ENCODE measurements around the gene PPP2R2D. TPM values are rescaled to one million over a fixed set of nuclear protein-coding genes. Genes with fewer than 3 reads are reported as not detected.

Gene PPP2R2D
- total RNA-seq, 1 donor from 2014 or later = 34.2 TPM

DNA sequence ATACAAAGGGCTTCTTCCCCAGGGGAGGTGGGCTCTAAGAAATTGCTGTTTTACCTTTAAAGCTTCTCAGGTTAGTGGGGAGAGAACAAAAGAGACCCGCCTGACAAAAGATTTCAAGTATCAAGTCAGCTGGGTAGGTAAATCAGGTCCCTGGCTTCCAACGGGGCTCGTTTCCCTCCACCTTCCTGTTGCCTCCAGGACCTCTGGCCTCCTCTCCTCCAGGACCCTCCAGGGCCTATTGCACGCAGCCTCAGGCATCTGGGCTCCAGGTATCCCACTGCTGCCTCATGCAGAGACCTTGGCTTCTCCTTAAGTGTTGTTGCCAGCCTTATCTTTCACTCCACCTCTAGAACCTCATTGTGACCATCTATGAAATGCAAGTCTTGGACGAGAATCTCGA, 78.0 kb downstream of the PPP2R2D start:
- Histone ChIP-seq H3K4me3 (ENCODE audit: low read depth, low read length) (no peak overlapping the region), H3K27me3 (ENCODE audit: control insufficient read depth, insufficient read depth, low read length) (no peaks in the 10 kb centered on the region), H3K36me3 (ENCODE audit: control insufficient read depth, insufficient read depth, low read length) (peaks cover 9% of the 10 kb centered on the region)
- FAIRE-seq = no peak
- TF ChIP-seq, protein P1, sequence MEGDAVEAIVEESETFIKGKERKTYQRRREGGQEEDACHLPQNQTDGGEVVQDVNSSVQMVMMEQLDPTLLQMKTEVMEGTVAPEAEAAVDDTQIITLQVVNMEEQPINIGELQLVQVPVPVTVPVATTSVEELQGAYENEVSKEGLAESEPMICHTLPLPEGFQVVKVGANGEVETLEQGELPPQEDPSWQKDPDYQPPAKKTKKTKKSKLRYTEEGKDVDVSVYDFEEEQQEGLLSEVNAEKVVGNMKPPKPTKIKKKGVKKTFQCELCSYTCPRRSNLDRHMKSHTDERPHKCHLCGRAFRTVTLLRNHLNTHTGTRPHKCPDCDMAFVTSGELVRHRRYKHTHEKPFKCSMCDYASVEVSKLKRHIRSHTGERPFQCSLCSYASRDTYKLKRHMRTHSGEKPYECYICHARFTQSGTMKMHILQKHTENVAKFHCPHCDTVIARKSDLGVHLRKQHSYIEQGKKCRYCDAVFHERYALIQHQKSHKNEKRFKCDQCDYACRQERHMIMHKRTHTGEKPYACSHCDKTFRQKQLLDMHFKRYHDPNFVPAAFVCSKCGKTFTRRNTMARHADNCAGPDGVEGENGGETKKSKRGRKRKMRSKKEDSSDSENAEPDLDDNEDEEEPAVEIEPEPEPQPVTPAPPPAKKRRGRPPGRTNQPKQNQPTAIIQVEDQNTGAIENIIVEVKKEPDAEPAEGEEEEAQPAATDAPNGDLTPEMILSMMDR (IDR thresholded peaks at IDR 0.05; ENCODE audit: insufficient read depth, low read length, severe bottlenecking) = no peak
- no peak for DNase-seq (ENCODE audit: low read depth)

DNA sequence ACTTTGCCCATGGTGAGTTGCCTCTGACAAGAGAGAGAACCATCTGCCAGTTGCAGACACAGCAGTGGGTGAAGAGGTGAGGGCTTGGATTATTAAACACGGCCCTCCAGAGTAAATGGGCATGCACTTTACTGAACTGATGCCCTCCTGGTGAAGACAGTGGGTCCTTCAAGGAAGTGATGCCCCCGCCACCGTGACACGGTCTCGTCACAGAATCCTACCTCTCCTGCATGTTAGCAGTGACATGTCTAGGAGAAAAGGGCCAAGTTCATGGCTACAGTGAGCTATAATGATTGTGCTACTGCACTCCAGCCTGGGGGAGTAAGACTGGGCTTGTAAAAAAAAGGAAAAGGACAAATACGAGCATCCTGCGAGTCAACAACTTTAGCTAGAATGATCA, 78.5 kb downstream of the PPP2R2D start:
- TF ChIP-seq, protein P1 (IDR thresholded peaks at IDR 0.05; ENCODE audit: insufficient read depth, low read length, severe bottlenecking) = no peak
- H3K27me3 ChIP-seq (ENCODE audit: control insufficient read depth, insufficient read depth, low read length) = no peaks in the 10 kb centered on the region
- peak; percentile 66 for FAIRE-seq
- peaks cover 9% of the 10 kb centered on the region for H3K36me3 ChIP-seq (ENCODE audit: control insufficient read depth, insufficient read depth, low read length)
- no peak for DNase-seq (ENCODE audit: low read depth)
- peak overlapping the region; percentile 87 for H3K4me3 ChIP-seq (ENCODE audit: low read depth, low read length)

DNA sequence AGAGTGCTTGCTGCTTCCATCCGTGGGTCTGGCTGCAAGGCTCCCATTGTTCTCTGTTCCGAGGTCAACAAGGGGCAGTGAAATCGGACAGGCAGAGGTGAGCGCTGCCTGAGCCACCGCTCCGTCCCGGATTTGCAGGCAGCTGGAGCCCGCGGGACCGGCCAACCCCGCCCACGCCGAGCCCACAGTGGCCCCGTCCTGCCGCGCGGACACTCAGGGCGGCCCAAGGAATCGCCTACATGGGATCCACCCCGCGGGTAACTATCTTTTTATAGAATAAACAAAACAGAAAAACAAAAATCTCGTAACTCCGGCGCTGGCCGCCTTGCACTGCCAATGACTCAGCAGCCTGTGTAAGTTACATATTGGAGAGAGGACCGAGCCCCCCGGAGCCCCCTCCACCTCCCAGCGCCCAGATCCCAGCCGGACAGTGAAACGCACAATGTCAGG, 79.0 kb downstream of the PPP2R2D start:
- Histone ChIP-seq H3K27me3 (ENCODE audit: control insufficient read depth, insufficient read depth, low read length) (no peaks in the 10 kb centered on the region), H3K4me3 (ENCODE audit: low read depth, low read length) (peak overlapping the region; percentile 87), H3K36me3 (ENCODE audit: control insufficient read depth, insufficient read depth, low read length) (peaks cover 9% of the 10 kb centered on the region)
- FAIRE-seq (no peak), DNase-seq (ENCODE audit: low read depth) (no peak)
- TF ChIP-seq, protein P1 (IDR thresholded peaks at IDR 0.05; ENCODE audit: insufficient read depth, low read length, severe bottlenecking) = no peak

DNA sequence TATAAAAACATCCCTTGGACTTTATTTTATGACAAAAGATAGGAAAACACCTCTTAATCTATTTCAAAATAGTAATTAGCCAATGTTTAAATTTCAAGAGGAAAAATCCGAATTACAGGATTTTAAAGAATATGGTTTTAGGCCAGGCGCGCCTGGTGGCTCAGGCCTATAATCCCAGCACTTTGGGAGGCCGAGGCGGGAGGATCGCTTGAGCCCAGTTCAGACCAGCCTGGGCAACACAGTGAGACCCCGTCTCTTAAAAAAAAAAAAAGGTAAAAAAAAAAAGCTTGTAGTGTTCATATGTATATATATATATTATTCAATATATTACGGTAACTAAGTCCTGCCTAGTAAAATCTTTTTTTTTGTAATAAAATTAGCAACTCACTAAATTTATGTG, 79.5 kb downstream of the PPP2R2D start:
- FAIRE-seq (no peak), DNase-seq (ENCODE audit: low read depth) (no peak)
- H3K36me3 ChIP-seq (ENCODE audit: control insufficient read depth, insufficient read depth, low read length) = peaks cover 9% of the 10 kb centered on the region
- TF ChIP-seq, protein P1 (IDR thresholded peaks at IDR 0.05; ENCODE audit: insufficient read depth, low read length, severe bottlenecking) = no peak
- no peaks in the 10 kb centered on the region for H3K27me3 ChIP-seq (ENCODE audit: control insufficient read depth, insufficient read depth, low read length)
- H3K4me3 ChIP-seq (ENCODE audit: low read depth, low read length) = peak overlapping the region; percentile 87

DNA sequence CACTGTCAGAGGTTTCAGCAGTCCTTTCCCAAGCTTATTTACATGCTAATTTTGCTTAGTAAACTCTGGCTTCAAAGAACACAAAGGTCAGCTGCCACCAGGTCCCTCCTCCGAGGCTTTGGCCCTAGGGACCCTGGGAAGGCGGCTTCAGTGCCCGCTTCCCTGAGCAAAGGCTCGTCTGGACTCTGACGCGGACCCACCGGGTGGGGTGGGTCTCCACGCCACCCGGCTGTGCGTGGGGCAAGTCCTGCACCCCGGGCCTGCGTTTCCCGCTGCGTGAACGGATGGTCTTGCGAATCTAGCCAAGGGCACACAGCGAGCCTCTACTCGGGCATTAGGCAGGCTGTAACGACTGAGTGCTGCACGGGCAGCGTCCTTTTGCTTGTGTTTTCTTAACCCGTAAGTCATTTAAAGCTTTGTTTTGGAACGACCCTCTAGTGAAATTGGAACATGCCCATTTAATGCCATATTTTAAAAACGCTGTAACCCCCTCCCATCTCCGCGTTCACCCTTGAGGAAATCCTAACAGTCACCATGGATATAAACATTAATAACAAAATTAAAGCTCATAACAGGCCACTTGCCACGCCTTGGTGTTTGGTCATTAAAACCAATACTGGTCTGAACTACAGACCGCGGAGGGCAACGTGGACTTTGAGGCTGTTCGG, 80.1 kb downstream of the PPP2R2D start:
- FAIRE-seq (no peak), DNase-seq (ENCODE audit: low read depth) (no peak)
- peak overlapping the region; percentile 87 for H3K4me3 ChIP-seq (ENCODE audit: low read depth, low read length)
- H3K27me3 ChIP-seq (ENCODE audit: control insufficient read depth, insufficient read depth, low read length) = no peaks in the 10 kb centered on the region
- TF ChIP-seq, protein P1 (IDR thresholded peaks at IDR 0.05; ENCODE audit: insufficient read depth, low read length, severe bottlenecking) = no peak
- peaks cover 6% of the 10 kb centered on the region for H3K36me3 ChIP-seq (ENCODE audit: control insufficient read depth, insufficient read depth, low read length)

Data from bronchial epithelial cell (primary cell).